Urothelium cell line (cell line): ENCODE measurements around the gene RILPL1.
"Not testable (repeated sequence)": the region's sequence is repeated elsewhere in the genome, so short reads cannot be mapped to it uniquely, and the experiment has no call there.

Source experiments
- DNase-seq: peaks from one replicate; pipeline ENCODE4 v3.0.0; 2011; ENCODE audit warnings: low spot score, mixed read lengths
- FAIRE-seq: peaks from 2 replicates; lab custom pipeline; 2011; peaks lifted over from hg19 to GRCh38; lab: Jason Lieb, UNC

RILPL1 gene

DNA sequence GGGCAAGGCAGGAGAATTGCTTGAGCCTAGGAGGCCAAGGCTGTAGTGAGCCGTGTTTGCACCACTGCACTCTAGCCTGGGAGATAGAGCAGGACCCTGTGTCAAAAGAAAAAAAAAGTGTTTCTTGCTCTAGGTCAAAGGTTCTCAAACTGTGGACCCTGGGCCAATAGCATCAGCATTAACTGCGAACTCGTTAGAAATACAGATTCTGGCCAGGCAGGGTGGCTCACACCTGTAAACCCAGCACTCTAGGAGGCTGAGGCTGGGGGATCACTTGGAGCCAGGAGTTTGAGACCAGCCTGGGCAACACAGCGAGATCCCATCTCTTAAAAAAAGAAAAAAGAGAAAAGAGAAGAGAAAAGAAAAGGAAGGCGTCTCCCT is 97.9 kb downstream of the RILPL1 start:
- DNase-seq (no peak), FAIRE-seq (no peak)

DNA sequence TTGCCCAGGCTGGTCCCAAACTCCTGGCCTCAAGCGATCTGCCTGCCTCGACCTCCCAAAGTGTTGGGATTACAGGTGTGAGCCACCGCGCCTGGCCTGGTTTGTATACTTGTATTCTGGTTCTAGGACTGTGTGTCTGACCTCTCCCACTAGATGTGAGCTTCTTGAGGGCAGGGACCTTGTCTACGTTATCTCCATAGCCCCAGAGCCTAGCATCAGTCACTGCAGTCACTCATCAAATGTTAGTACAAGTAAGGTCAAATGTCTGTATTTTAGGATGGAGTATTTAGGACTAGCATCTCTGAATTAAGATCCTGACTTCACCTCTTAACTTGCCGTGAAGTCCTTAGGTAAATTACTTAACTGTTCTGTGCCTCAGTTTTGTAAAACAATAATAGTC is 99.9 kb downstream of the RILPL1 start:
- FAIRE-seq: no peak
- DNase-seq: no peak

DNA sequence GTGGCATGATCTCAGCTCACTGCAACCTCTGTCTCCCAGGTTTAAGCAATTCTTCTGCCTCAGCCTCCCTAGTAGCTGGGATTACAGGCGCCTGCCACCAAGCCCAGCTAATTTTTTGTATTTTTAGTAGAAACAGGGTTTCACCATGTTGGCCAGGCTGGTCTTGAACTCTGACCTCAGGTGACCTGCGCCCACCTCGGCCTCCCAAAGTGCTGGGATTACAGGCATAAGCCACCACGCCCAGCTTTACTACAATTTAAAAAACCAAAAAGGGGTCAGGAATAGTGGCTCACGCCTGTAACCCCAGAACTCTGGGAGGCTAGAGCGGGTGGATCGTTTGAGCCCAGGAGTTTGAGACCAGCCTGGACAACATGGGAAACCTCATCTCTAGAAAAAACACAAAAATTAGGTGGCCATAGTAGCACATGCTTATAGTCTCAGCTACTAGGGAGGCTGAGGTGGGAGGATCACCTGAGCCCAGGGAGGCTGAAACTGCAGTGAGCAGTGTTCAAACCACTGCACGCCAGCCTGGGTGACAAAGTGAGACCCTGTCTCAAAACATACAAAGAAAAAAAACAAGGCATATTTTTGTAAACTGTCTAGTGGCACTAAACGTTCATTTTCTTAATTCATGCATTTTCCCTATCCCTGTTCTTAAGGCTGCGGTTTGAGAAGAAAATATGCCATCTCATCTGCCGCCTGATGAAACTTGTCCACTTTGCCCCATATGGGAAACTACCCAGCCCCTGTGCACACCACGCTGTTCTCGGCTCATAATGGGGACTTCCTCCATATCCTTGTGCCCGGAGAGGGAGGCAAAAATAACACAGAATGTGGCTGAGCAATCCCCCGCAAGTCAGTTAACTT is 101.3 kb downstream of the RILPL1 start:
- not testable (repeated sequence) for DNase-seq, FAIRE-seq

DNA sequence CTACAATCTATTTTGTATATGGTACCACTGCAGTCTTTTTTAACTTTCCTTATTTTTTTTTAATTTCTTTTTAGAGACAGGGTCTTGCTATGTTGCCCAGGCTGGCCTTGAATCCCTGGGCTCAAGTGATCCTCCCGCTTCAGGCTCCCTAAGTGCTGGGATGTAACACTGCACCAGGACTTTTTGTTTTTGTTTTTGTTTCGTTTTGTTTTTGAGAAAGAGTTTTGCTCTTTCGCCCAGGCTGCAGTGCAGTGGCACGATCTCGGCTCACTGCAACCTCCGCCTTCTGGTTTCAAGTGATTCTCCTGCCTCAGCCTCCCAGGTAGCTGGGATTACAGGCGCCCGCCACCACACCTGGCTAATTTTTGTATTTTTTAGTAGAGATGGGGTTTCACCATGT is 104.4 kb downstream of the RILPL1 start:
- FAIRE-seq, DNase-seq: not testable (repeated sequence)

DNA sequence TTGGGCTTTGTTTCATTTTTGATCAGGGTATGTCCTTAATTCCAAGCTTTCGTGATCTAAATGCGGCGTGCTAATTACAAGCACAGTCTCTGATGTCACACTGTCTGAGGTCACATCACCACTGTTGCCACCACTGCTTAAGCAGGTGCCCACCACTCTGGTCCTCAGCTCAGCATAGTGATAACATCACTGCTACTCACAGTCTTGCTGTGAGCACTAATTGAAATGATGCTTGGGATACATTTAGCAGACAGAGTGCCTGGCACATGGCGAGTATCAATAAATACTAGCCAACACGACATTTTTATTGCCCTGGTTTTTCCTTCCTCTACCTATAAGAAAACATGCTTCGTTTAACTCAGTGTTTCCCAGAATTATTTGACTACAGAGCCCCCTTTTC is 104.9 kb downstream of the RILPL1 start:
- FAIRE-seq: no peak
- DNase-seq: no peak

DNA sequence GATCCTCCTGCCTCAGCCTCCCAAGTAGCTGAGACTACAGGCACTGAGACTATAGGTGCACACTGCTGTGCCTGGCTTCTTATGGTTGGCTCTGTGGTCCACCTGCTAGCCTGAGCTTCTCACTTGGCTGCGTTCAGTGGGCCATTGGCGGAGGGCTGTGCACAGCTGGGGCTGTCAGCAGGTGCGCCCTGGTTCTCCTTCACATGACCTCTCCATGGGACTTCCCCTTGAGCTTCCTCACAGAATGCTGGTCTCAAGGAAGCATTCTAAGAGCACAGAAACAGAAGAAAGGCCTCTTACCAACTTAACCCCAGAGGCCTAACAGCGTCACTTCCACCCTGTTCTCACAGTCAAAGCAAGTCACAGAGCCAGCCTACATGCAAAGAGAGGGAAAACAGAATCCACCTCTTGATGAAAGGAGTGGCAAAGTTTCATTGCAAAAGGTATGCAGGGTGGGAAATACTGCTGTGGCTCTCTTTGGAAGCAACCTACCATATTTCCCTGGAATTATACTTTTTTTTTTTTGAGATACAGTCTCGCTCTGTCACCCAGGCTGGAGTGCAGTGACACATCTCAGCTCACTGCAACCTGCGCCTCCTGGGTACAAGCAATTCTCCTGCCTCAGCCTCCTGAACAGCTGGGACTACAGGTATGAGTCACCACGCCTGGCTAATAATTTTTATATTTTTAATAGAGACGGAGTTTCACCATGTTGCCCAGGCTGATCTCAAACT is 106.3 kb downstream of the RILPL1 start:
- no peak for FAIRE-seq
- no peak for DNase-seq

DNA sequence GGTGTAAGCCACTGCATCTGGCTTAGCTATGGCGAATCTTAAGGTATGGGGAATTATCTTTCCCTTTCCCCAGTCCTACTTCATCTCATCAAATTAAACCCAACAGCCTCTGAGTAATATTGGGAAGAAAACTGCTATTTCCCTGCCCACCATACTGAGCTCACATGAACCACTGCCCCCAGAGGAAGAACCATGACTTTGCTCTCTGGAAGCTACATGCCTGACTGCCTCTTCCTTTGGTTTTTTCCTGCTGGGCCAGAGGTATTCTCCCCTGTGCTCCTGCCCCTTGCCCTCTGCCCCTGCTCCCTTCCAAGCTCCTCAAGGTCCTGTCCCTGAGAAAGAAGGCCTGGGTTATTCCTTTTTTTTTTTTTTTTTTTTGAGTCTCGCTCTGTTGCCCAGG is 112.2 kb downstream of the RILPL1 start:
- no peak for FAIRE-seq

More for the DNA sequence above, 112.2 kb downstream of the RILPL1 start:
- DNase-seq: no peak
